ENCODE data around the gene PPP1R11.
A peak's percentile ranks its signal among the peaks of the same experiment; 100 is the strongest.
"Not testable (repeated sequence)": the region's sequence is repeated elsewhere in the genome, so short reads cannot be mapped to it uniquely, and the experiment has no call there.

The PPP1R11 gene

GRCh38 chr6:30100154-30100553 lies 33.2 kb downstream of the PPP1R11 start:
- no peak for DNase-seq

- DNase-seq = peak in 1 of 2 experiments; percentile 8
Measured at GRCh38 chr6:30100585-30101443, 33.8 kb downstream of the PPP1R11 start.

DNA sequence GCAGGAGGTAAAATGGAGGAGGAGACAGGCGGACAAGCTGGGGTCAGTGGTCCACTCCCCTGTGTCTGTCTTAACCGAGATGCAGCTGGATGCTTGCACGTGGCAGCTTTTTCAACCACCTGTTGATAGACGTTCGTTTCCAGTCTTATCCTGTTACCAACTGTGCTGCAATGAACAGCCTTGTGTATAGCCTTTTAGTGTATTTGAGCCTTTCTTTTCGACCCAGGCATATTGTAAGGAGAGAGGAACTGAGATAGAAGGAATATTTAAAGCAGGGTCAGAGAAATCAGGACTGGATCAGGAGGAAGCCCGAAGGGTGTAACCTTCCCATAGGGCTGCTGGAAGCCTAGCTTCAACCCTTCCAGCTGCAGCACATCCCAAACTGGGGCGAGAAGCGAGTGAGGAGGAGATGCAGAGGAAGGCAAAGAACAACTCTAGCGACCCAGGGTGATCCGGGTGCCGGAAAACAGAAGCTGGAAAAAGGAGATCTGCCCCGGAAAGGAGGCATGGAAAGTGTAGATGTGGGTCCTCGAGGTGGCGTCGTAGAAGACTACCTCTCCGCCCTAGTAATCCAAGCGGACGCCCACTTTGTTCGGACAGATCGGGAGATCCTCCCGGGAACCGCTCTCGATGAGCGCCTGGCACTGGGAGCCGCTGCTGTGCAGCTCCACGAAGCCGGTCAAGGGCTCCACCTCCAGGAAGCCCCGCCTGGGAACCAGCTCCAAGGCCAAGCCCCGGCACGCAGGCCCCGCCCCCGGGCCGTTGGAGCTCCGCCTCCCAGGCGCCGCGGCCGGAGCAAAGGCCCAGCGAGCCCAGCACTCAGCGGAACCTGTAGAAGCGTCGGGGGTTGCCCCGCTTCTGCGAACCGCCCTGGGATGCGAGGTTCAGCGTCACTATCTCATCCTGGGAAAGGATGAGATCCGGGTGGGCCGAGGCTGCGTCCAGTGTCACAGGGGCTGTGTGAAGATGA lies 34.7 kb downstream of the PPP1R11 start:
- DNase-seq = peak; percentile 46 to 53

GRCh38 chr6:30102414-30102969 lies 35.5 kb downstream of the PPP1R11 start:
- no peak for DNase-seq

DNA sequence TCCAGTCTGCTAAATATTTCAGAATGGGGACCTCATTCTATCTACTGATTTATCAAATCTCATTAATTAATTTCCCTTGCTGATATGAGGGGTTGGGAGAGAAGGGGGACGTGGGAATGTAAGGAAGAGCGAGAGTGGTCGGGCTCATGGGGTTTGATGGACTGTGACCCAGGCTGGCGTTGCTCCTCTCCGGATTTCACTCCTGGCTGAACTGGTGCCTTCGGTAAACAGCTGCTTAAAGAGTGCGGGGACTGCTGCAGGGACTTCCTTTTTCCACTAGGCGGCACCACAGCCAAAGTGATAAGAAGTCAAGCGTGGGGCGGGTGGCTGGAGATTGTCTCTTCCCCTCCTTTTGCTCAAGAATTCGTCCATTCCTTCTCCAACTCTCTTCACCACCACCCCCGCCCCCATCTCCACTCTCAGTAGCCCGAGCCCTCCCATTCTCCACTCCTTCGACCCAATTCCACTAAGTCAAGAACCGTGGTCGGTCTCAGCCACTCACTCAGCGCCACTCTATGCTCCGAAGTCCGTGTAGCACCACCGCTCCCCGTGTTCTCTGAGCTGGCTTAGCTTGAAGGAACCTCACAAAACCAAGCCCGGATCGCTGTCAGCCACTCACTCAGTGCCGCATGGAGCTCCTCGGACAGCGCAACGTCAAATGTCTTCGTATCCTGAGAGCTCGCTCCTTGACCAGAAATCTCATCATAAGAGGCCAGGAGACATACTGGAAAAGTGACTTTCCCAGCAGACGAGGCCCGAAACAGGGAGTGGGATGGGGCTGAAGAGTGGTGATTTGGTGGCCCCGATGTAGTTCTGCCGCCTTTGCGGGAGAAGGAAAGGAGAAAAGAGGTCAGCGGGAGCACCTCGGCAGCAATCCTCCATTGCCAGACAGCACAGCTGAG lies 36.2 kb downstream of the PPP1R11 start:
- DNase-seq = peak; percentile 79 to 82

- DNase-seq = no peak
Measured at GRCh38 chr6:30103872-30104179, 36.8 kb downstream of the PPP1R11 start.

DNA sequence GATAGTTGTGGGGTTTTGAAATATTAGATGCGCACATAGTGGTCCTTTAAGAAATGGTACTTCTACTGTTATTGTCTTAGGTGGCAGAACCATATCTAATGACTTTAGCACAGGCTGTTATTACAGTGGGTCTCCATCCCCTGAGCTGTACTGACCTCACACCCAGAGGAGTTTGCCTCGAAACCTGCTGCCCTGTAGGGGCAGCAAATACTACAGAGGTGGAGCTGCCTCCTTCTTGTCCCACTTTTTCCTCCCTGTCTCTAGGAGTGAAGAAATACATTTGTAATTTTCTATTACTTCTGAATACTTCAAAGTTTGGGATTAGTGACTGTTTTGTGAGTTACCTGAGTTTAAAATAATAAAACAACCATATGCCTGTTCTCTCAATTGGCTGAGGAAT lies 37.7 kb downstream of the PPP1R11 start:
- DNase-seq = no peak

DNA sequence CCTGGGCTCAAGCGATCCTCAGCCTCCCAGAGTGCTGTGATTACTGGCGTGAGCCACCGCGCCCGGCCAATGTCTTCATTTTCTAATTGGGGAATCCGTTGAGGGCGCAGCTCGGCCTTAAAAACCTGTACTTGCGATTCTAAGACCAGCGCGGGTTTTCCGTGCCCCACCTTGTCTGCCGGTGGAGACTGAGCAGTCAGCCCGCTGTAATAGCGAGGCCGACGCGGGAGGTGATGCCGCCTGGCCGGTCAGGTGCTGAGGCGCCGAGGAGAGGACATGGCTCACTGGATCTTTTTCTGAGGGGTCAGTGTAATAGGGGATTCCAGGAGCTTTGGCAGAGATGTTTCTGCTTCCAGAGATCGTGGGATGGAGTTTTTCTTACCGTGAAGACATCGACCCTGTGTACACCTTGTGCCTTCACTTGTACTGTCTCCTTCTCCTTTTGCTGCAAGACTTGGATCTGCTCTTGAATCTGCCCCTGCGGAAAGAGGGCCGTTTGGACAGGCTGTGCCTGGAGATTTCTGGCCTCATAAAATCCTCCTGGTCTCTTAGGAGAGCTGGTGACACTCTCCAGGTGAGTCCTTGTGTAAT lies 44.4 kb downstream of the PPP1R11 start:
- no peak for DNase-seq

- no peak for DNase-seq
Measured at GRCh38 chr6:30112402-30112994, 45.5 kb downstream of the PPP1R11 start.

DNA sequence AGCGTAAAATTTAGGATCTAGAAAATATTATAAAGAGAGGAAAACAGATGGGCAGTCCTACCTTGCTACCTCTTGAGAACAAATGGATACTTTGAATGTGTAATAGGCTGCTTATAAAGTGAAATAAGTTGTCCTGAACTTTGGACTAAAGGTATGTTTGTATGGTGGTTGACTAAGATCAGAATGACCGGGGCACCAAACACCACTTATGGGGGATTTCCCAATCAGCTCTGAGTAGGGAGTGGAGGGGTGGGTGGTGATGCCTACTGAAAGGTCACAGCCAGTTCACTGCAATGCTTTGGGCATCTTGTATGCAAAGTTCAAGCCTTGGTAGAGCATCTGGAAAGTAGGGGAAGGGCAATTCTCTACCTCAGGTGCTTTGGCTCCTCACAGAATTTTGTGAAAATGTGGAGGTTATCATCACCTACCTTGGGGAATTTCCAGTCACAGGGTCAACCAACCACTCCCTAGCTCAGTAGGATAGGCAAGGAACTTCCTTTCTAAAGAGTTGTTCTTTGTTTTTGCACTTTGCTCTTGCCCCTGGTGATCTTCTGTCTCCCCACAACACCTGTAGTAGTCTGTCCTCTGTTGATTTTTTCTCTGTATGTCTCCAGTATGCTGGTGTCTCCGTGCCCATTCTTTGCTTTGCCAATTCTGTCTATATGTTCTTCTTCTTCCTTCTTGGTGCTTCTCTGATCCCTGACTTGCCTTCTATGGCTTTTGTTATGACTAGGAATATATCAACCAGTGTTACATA lies 46.2 kb downstream of the PPP1R11 start, which contains the start of gene TRIM31:
TSS of gene TRIM31 (minus strand) at position 88 of the 757 bp plus-strand sequence. CDS start 285 bp downstream, outside the sequence.
- no peak for DNase-seq

GRCh38 chr6:30113841-30114240 lies 46.8 kb downstream of the PPP1R11 start:
- no peak for DNase-seq

DNA sequence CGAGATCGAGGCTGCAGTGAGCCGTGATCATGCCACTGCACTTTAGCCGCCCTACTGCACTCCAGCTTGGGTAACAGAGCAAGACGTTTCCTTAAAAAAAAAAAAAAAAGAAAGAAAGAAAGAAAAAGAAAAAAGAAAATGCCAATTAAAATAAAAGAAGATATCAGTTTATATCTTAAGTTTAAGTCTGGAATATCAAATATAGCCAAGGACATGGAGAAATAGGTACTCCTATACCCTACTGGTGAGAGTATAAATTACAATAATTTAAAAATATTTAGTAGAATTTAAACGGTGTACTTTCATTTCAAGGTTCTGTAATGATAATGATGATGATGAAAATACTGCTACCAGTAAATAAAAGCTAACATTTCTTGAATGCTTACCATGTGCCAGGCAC lies 49.7 kb downstream of the PPP1R11 start:
- no peak for DNase-seq

DNA sequence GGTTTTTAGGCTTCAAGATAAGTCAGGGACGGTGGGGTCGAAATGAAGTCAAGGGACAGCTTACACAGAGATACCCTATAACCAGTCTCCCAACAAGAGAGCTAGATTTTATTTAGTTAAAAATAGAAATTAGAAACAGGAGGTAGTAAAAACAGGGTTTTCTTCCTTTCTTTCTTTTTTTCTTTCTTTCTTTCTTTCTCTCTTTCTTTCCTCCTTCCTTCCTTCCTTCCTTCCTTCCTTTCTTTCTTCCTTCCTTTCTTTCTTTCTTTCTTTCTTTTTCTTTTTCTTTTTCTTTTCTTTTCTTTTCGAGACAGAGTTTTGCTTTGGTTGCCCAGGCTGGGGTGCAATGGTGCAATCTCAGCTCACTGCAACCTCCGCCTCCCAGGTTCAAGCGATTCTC lies 51.7 kb downstream of the PPP1R11 start:
- DNase-seq = not testable (repeated sequence)

All from activated CD4-positive, alpha-beta T cell treated with anti-CD3 and anti-CD28 coated beads, Interleukin-2, amount 50 U/mL, for 4 hours (primary cell).